ENCODE results near the gene NUDT1.

The NUDT1 gene

DNA sequence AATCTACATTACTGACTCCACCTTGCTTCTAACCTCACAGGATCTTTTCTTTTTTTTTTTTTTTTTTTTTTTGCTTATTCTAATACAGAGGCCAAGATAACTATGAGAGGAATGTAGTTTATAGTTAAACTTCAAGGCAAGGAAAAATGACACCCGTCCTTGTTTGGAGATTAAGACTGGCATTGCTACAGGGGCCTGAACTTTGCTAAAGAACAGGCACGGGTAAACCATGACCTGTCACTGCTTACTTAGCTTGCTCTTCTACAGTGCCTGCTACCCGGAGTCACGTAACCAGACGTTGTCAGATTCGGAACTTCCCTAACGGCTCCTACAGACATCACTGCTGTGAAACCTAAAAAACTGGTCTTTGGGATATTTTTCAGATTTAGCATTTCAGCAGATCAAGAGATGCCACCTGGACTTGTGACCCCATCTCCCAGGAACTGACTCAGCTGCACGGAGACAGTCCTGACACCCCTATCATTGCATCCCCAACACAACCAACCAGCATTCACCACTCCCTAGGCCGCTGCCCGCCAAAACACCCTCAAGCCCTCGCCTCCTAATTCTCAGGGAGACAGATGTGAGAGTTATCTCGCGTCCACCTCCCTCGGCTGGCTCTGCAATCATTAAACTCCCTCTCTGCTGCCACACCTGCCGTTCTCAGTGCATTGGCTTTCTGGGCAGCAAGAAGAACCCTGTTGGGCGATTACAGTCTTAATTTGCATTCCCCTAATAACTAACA, 36.8 kb upstream of the NUDT1 start:
- TF ChIP-seq, protein P1, sequence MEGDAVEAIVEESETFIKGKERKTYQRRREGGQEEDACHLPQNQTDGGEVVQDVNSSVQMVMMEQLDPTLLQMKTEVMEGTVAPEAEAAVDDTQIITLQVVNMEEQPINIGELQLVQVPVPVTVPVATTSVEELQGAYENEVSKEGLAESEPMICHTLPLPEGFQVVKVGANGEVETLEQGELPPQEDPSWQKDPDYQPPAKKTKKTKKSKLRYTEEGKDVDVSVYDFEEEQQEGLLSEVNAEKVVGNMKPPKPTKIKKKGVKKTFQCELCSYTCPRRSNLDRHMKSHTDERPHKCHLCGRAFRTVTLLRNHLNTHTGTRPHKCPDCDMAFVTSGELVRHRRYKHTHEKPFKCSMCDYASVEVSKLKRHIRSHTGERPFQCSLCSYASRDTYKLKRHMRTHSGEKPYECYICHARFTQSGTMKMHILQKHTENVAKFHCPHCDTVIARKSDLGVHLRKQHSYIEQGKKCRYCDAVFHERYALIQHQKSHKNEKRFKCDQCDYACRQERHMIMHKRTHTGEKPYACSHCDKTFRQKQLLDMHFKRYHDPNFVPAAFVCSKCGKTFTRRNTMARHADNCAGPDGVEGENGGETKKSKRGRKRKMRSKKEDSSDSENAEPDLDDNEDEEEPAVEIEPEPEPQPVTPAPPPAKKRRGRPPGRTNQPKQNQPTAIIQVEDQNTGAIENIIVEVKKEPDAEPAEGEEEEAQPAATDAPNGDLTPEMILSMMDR (IDR thresholded peaks at IDR 0.05; ENCODE audit: control insufficient read depth, insufficient read depth, low read depth, low read length, missing control alignments), result no peak
- DNase-seq (ENCODE audit: low read depth), result no peak

DNA sequence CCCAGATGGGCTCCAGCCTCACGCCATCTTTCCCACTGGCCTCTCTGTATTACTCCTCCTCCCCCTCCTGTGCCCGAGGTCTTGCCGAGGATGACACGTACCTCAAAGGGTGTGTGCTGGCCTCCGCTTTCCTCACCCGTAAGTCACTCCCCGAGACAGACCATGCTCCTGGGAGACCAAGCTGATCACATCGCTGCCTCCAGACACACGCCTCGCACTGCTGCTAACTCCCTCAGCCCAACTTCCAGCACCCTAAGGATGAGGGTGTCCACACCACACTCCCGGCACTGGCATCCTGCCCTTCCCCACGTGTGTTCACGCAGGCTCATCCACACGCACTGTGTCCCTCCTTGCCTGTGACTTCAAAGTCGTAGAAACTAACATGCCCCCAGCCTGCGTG, 33.3 kb upstream of the NUDT1 start:
- no peak for DNase-seq (ENCODE audit: low read depth)
- no peak overlapping the region for H3K4me3 ChIP-seq (ENCODE audit: control insufficient read depth, low read depth, low read length)
- TF ChIP-seq, protein P1 (IDR thresholded peaks at IDR 0.05; ENCODE audit: control insufficient read depth, insufficient read depth, low read depth, low read length, missing control alignments), result no peak

More for the DNA sequence above, 36.8 kb upstream of the NUDT1 start:
- H3K4me3 ChIP-seq (ENCODE audit: control insufficient read depth, low read depth, low read length), result no peak overlapping the region

DNA sequence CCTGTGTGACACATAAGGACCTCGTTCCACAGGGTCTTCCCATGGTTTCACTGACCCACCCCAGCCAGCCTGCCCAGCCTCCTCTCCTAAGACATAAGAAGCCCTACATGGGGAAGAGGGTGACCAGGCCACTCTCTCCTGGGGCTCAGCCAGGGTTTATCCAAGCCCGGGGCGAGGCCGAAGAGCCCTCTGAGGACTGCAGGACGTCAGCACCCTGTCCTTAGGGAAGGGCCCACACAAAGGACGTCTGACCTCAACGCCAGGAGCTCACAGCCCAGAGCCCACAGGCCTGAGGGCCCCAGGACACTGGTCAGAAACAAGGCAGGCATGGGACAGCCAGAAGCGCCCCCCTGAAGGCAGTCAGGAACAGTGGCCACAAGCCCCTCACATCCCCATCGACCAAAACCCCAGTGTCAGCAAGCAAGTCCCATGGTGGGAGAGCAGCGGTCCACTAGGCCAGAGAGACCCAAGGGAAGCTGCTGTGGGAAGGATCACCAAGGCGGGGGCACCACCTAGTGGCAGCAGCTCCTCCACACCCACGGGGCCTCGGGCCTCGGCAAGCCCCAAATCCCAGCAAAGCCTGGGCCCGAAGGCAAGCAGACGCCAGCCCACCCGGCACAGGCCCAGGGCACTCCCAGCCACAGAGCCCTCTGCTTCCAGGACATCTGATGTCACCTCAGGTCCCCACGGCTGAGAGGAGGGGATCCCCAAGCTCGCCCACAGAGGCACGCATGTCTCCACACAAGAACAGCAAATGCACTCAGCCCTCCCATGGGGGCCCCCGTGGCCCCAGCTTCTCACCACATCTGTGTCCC, 32.7 kb upstream of the NUDT1 start:
- H3K4me3 ChIP-seq (ENCODE audit: control insufficient read depth, low read depth, low read length), result no peak overlapping the region
- DNase-seq (ENCODE audit: low read depth), result peak; percentile 29
- TF ChIP-seq, protein P1 (IDR thresholded peaks at IDR 0.05; ENCODE audit: control insufficient read depth, insufficient read depth, low read depth, low read length, missing control alignments), result peak; percentile 97

DNA sequence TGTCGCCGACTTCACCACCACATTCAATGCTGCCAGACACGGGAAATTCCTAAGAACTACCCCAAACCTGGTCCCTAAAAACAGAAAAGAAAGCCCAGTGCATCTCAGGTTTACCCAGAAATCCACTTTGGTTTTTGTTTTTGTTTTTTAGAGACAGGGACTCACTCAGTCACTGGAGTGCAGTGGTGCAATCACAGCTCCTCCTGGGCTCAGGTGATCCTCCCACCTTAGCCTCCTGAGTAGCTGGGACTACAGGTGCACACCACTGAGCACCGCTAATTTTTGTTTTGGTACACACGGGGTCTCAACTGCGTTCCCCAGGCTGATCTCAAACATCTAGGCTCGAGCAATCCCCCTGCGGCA, 32.1 kb upstream of the NUDT1 start:
- TF ChIP-seq, protein P1 (IDR thresholded peaks at IDR 0.05; ENCODE audit: control insufficient read depth, insufficient read depth, low read depth, low read length, missing control alignments), result no peak
- H3K4me3 ChIP-seq (ENCODE audit: control insufficient read depth, low read depth, low read length), result no peak overlapping the region
- DNase-seq (ENCODE audit: low read depth), result no peak

DNA sequence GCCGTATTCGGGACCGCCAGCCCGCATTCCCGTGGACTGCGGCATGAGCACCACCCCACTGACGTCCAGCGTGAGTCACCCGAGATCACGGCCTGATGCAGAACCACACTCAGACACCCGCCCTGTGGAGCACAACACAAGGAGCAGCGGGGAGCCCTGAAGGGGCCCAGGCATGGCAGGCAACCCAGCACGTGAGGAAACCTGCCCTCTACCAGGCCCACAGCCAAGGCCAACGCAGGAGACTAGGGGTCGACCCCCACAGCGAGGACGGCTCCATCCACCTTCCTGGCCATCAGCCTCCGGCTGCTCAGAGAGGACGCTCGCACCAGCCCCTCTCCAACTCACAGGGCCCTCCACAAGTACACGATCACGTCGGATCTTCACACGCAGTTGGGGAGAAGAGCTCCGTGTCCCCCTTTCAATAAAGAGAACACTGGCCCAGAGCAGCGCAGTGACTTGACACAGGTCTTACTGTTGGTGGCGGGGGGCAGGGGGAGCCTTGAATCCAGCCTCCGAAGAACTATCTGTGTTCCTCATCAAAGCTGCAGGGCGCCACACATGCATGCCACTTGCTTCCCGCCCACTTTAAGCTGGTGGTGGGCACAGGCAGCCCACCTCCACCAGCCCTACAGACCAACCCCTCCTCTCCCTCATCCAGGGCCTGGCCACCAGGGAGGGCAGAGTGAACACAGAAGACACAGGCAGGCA, 31.3 kb upstream of the NUDT1 start:
- no peak overlapping the region for H3K4me3 ChIP-seq (ENCODE audit: control insufficient read depth, low read depth, low read length)
- no peak for DNase-seq (ENCODE audit: low read depth)
- TF ChIP-seq, protein P1 (IDR thresholded peaks at IDR 0.05; ENCODE audit: control insufficient read depth, insufficient read depth, low read depth, low read length, missing control alignments), result no peak

DNA sequence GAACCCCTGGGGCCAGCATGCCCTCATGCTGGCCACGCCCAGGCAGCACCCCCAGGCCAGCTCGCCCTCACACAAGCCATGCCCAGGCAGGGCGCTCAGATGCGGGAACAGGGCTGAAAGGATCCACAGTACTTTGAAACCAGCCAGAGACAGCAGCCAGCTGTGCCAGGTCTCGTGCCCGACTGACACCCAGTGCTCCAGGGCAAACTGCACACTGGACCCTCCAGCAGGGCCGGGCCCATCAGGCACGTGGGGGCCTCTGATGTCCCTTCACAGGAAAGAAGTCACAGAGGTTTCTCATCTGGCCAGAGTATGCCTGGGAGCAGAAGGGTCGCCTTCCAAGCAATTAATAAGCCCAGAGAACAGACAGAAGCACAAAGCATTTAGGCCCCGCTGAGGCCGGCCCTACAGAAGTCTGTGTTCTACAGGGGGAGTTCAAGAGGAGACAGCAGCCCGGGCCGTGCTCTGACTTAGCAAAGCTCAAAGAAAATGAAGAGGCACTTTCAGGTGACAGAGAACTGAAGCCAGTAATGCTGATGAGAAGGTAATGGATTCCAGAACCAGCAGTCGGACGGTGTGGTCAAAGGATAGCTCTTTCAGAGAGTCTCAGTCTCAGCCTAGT, 30.7 kb upstream of the NUDT1 start:
- no peak for DNase-seq (ENCODE audit: low read depth)
- no peak overlapping the region for H3K4me3 ChIP-seq (ENCODE audit: control insufficient read depth, low read depth, low read length)

More for the DNA sequence above, 30.7 kb upstream of the NUDT1 start:
- TF ChIP-seq, protein P1 (IDR thresholded peaks at IDR 0.05; ENCODE audit: control insufficient read depth, insufficient read depth, low read depth, low read length, missing control alignments), result no peak

Data from AG09309 (cell line).